Left colon (tissue), 2 donors: ENCODE measurements around the gene DNAI2. TPM values are rescaled to one million over a fixed set of nuclear protein-coding genes. Genes with fewer than 3 reads are reported as not detected.

ENCODE experiments used
- ATAC-seq: fragments of 200-7000 bp; cut with Tn5 transposase; one replicate; pipeline ENCODE4 v1.9.1; 2020; ENCODE audit warnings: mild to moderate bottlenecking, moderate library complexity
- DNase-seq, 2 donors: peaks; one replicate each; pipeline ENCODE4 v3.0.0-alpha.2; 2020
- intact Hi-C, 2 donors: fragments of 100-400 bp; cut with DNase I in 1 of 2; cut with micrococcal nuclease in 1 of 2; formaldehyde crosslinking; loops; one replicate each; pipeline versions ENCODE4 v1.11.2 to v1.14.0; 2022; cut with DNase I, micrococcal nuclease
- total RNA-seq, 2 donors: library from RNA; stranded (reverse); fragmentation: NEBNext Ultra II Directional; extraction: Animal tissue kit (Norgen Biotek cat#: 25700); gene quantifications; one replicate each; pipeline ENCODE4 v1.2.1, GENCODE V29; 2021
- donor health status: DM: no; HTN: no; CAD: no.
- donor health status: DM: yes; HTN: yes; CAD: no.

The DNAI2 gene
- total RNA-seq, 2 donors from 2014 or later = not detected

- ATAC-seq (peak; percentile 70), DNase-seq (peak in 1 of 2 donors; percentile 68)
- intact Hi-C loops = no loop called here
Observed at GRCh38 chr17:74296548-74296936, 22.5 kb downstream of the DNAI2 start.

GRCh38 chr17:74297941-74298340, 23.9 kb downstream of the DNAI2 start:
- no peak for ATAC-seq
- intact Hi-C loops = no loop called here

GRCh38 chr17:74298778-74299177, 24.7 kb downstream of the DNAI2 start:
- DNase-seq (no peak), ATAC-seq (no peak)
- intact Hi-C loops = no loop called here

More at GRCh38 chr17:74297941-74298340, 23.9 kb downstream of the DNAI2 start:
- DNase-seq = no peak

GRCh38 chr17:74299226-74300009, 25.4 kb downstream of the DNAI2 start:
- DNase-seq = no peak
- intact Hi-C loops = loop anchor here in 1 of 2 donors (10.0 kb wide), 1 partner anchor 55 kb away; no protein-coding TSS in a partner anchor
- ATAC-seq = no peak

GRCh38 chr17:74303305-74303704, 29.3 kb downstream of the DNAI2 start:
- intact Hi-C loops = loop anchor here in 1 of 2 donors (10.0 kb wide), 1 partner anchor 51 kb away; no protein-coding TSS in a partner anchor
- no peak for DNase-seq
- no peak for ATAC-seq

- DNase-seq = no peak
- ATAC-seq = no peak
- intact Hi-C loops = loop anchor here in 1 of 2 donors (10.0 kb wide), 1 partner anchor 51 kb away; no protein-coding TSS in a partner anchor
Observed at GRCh38 chr17:74304184-74304583, 30.1 kb downstream of the DNAI2 start.

- intact Hi-C loops = loop anchor here in 1 of 2 donors (10.0 kb wide), 1 partner anchor 49 kb away; no protein-coding TSS in a partner anchor
- no peak for ATAC-seq
- DNase-seq = no peak
Observed at GRCh38 chr17:74305865-74306654, 32.0 kb downstream of the DNAI2 start.

- ATAC-seq (no peak), DNase-seq (no peak)
- intact Hi-C loops = loop anchor here in 1 of 2 donors (10.0 kb wide), 1 partner anchor 47 kb away; no protein-coding TSS in a partner anchor
Observed at GRCh38 chr17:74307984-74308773, 34.1 kb downstream of the DNAI2 start.

GRCh38 chr17:74309902-74310301, 35.9 kb downstream of the DNAI2 start:
- DNase-seq (no peak), ATAC-seq (no peak)
- intact Hi-C loops = loop anchor here in 1 of 2 donors (10.0 kb wide), 1 partner anchor 45 kb away; no protein-coding TSS in a partner anchor

GRCh38 chr17:74314877-74315276, 40.8 kb downstream of the DNAI2 start:
- no peak for DNase-seq
- ATAC-seq = no peak
- intact Hi-C loops = no loop called here

GRCh38 chr17:74316220-74316619, 42.2 kb downstream of the DNAI2 start:
- DNase-seq (no peak), ATAC-seq (no peak)
- intact Hi-C loops = no loop called here

- DNase-seq = no peak
- intact Hi-C loops = no loop called here
- ATAC-seq = no peak
Observed at GRCh38 chr17:74317071-74317470, 43.0 kb downstream of the DNAI2 start.

- intact Hi-C loops = no loop called here
- DNase-seq (no peak), ATAC-seq (no peak)
Observed at GRCh38 chr17:74318391-74318790, 44.4 kb downstream of the DNAI2 start.

- DNase-seq = no peak
- intact Hi-C loops = no loop called here
- no peak for ATAC-seq
Observed at GRCh38 chr17:74324521-74324920, 50.5 kb downstream of the DNAI2 start.

GRCh38 chr17:74325376-74325742, 51.3 kb downstream of the DNAI2 start:
- no peak for DNase-seq
- intact Hi-C loops = no loop called here
- ATAC-seq = no peak

GRCh38 chr17:74325743-74326379, 51.8 kb downstream of the DNAI2 start, which contains the start of gene KIF19:
KIF19 (plus strand) TSS chr17:74326226; CDS start chr17:74326350, 124 bp downstream.
- peak; percentile 86 for ATAC-seq
- peak; percentile 35 to 60 for DNase-seq
- intact Hi-C loops = no loop called here

GRCh38 chr17:74326506-74326905, 52.5 kb downstream of the DNAI2 start:
- intact Hi-C loops = no loop called here
- no peak for ATAC-seq

GRCh38 chr17:74328487-74328886, 54.5 kb downstream of the DNAI2 start:
- intact Hi-C loops = no loop called here
- no peak for ATAC-seq
- DNase-seq = no peak

More at GRCh38 chr17:74326506-74326905, 52.5 kb downstream of the DNAI2 start:
- no peak for DNase-seq
